Measurements from ENCODE around the gene AARS2. TPM values are rescaled to one million over a fixed set of nuclear protein-coding genes. Genes with fewer than 3 reads are reported as not detected.
"Not testable (repeated sequence)": the region's sequence is repeated elsewhere in the genome, so short reads cannot be mapped to it uniquely, and the experiment has no call there.

Gene AARS2
- total RNA-seq, 1 donor from 2014 or later: 10.6 TPM

- ATAC-seq (no peak), DNase-seq (ENCODE audit: missing footprints) (no peak)
- intact Hi-C loops (cut with DNase I): no loop called here
Measured at GRCh38 chr6:44333942-44334341, 20.8 kb upstream of the AARS2 start.

GRCh38 chr6:44333273-44333919, 20.2 kb upstream of the AARS2 start:
- no peak for ATAC-seq
- intact Hi-C loops (cut with DNase I): no loop called here

GRCh38 chr6:44332585-44332984, 19.4 kb upstream of the AARS2 start:
- ATAC-seq (no peak), DNase-seq (ENCODE audit: missing footprints) (no peak)
- intact Hi-C loops (cut with DNase I): no loop called here

More at GRCh38 chr6:44333273-44333919, 20.2 kb upstream of the AARS2 start:
- DNase-seq (ENCODE audit: missing footprints): no peak

- ATAC-seq (no peak), DNase-seq (ENCODE audit: missing footprints) (no peak)
- intact Hi-C loops (cut with DNase I): no loop called here
Measured at GRCh38 chr6:44329858-44330257, 16.7 kb upstream of the AARS2 start.

DNA sequence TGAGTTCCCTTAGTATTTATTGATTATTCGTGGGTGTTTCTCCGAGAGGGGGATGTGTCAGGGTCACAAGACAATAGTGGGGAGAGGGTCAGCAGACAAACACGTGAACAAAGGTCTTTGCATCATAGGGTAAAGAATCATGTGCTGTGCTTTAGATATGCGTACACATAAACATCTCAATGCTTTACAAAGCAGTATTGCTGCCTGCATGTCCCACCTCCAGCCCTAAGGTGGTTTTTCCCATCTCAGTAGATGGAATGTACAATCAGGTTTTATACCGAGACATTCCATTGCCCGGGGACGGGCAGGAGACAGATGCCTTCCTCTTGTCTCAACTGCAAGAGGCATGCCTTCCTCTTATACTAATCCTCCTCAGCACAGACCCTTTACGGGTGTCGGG, 15.1 kb upstream of the AARS2 start:
- DNase-seq (ENCODE audit: missing footprints); intact Hi-C loops (cut with DNase I); ATAC-seq: not testable (repeated sequence)

- intact Hi-C loops (cut with DNase I): no loop called here
- DNase-seq (ENCODE audit: missing footprints): no peak
- no peak for ATAC-seq
Measured at GRCh38 chr6:44327760-44328159, 14.6 kb upstream of the AARS2 start.

DNA sequence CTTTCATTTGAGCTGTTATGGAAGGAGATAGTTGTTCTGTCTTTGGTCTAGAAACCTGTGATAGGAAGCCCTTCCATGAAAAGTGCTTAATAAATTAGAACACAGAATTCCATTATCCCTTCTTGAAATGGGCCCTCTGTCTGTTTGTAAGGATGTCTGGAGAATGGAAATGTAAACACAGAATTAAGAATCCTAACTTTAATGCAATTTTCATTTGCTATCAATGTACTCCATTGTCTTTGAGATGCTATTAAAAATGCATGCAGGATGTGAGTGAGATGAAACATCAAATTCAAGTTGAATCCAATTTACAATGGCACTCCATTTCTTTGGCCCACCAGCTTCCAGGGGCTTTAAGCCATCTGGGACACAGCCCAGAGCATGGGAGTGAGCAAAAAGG, 13.9 kb upstream of the AARS2 start:
- intact Hi-C loops (cut with DNase I): no loop called here
- ATAC-seq (no peak), DNase-seq (ENCODE audit: missing footprints) (no peak)

DNA sequence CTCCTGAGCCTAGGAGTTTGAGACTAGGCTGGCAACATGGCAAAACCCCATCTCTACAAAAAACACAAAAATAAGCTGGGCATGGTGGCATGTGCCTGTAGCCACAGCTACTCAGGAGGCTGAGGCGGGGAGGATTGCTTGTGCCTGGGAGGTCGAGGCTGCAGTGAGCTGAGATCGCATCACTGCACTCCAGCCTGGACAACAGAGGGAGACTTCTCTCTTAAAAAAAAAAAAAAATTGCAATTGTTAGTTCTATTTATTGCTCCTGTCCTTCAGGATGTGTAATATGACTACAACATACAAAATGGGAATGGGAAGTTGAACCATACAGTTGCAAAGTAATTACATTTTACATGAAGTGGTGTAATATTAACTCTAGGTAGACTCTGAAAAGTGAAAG, 8.1 kb upstream of the AARS2 start:
- intact Hi-C loops (cut with DNase I): no loop called here
- no peak for ATAC-seq

GRCh38 chr6:44317136-44317631, 4.0 kb upstream of the AARS2 start:
- intact Hi-C loops (cut with DNase I); ATAC-seq; DNase-seq (ENCODE audit: missing footprints): not testable (repeated sequence)

More for the DNA sequence above, 8.1 kb upstream of the AARS2 start:
- no peak for DNase-seq (ENCODE audit: missing footprints)

GRCh38 chr6:44316481-44316880, 3.3 kb upstream of the AARS2 start:
- no peak for ATAC-seq
- no peak for DNase-seq (ENCODE audit: missing footprints)
- intact Hi-C loops (cut with DNase I): no loop called here

DNA sequence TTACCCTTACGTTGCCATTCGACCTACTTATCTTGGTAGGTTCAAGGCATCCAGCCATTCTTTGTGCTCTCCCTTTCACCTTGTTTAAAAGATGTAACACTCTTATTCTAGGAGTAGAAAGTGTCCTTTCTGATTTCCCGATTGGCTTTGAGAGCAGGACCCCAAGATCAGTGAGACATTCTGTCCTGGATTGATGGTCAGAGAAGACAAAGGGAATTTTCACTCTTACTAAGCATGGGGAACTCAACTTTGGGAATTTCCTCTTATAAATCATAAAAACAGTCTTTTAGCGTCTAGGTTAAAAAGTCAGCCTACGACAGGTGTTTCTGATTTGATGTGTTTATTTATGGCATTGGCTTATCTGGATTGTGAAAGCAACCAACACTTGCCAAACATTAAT, 2.8 kb upstream of the AARS2 start:
- intact Hi-C loops (cut with DNase I): no loop called here
- DNase-seq (ENCODE audit: missing footprints) (no peak), ATAC-seq (no peak)

- DNase-seq (ENCODE audit: missing footprints): no peak
- intact Hi-C loops (cut with DNase I): no loop called here
- no peak for ATAC-seq
Measured at GRCh38 chr6:44315516-44315915, 2.4 kb upstream of the AARS2 start.

DNA sequence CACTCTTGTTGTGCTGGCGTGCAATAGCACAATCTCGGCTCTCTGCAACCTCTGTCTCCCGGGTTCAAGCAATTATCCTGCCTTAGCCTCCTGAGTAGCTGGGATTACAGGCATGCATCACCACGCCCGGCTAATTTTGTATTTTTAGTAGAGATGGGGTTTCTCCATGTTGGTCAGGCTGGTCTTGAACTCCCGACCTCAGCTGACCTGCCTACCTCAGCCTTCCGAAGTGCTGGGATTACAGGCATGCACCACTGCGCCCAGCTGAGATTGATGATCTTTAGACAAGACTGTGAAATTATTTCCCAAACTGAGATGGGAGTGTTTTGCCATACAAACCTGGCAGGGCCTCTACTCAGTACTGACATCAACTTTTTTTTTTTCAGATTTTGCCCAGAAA, 1.5 kb upstream of the AARS2 start:
- ATAC-seq; DNase-seq (ENCODE audit: missing footprints); intact Hi-C loops (cut with DNase I): not testable (repeated sequence)

GRCh38 chr6:44311767-44312166, 1.4 kb downstream of the AARS2 start:
- intact Hi-C loops (cut with DNase I): no loop called here
- ATAC-seq (no peak), DNase-seq (ENCODE audit: missing footprints) (no peak)

DNA sequence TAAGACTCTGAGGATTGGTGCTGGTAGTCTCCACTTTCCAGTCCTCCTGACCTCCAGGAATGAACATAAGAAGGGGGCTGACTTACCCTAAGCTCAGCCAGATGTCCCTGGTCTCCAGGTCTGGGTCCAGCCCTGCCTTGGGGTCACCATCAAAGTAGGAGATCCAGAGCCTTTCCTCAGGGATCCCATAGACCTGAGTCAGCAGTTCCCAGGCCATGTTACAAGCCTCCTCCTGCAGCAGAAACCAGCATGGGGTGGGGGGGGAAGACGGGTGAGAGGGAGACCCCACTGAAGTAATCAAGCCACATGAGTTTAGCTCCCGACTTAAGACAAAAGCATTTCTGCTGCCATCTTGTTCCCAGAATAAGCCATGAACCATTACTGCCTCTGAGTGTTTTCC, 1.8 kb downstream of the AARS2 start:
- ATAC-seq: no peak
- no peak for DNase-seq (ENCODE audit: missing footprints)
- intact Hi-C loops (cut with DNase I): no loop called here

GRCh38 chr6:44310241-44310640, 2.9 kb downstream of the AARS2 start:
- ATAC-seq (no peak), DNase-seq (ENCODE audit: missing footprints) (no peak)
- intact Hi-C loops (cut with DNase I): no loop called here

- DNase-seq (ENCODE audit: missing footprints): no peak
- no peak for ATAC-seq
- intact Hi-C loops (cut with DNase I): no loop called here
Measured at GRCh38 chr6:44309631-44310030, 3.5 kb downstream of the AARS2 start.

DNA sequence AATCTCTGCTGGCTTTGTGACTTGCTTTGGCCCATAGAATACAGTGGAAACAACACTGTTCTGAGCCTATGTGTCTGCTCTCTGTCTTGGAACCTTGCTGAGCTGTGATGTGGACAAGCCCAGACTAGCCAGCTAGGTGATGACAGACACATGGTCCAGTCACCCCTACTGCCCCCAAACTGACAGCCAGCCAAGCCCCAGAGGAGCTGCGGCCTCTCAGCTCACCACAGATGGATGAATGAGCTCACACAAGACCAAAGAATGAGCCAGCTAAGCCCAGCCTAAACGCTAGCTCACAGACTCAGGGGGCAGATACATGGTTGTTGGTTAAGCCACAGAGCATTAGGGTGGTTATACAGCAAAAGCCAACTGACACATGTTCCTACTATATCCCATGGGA, 4.1 kb downstream of the AARS2 start:
- intact Hi-C loops (cut with DNase I): no loop called here
- ATAC-seq: peak; percentile 76
- no peak for DNase-seq (ENCODE audit: missing footprints)

DNA sequence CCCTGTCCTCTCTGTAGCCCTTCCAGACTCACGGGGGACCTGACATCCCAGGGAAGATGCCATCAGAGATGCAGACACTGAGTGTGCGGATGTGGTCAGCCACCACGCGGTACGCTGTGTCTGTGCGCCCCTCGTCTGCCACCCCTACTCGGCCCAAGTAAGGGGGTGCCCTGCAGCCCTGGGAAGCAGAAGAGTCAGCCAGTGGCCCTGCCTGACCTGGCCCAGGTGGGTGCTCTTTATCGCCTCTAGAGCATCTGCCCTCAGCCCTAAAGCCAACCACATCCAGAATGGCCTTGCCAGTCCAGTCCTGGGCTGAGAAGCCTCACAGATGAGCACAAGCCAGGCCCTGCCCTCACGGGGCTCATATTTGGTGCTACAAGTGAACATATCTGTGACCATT, 5.9 kb downstream of the AARS2 start:
- ATAC-seq (no peak), DNase-seq (ENCODE audit: missing footprints) (no peak)
- intact Hi-C loops (cut with DNase I): no loop called here

DNA sequence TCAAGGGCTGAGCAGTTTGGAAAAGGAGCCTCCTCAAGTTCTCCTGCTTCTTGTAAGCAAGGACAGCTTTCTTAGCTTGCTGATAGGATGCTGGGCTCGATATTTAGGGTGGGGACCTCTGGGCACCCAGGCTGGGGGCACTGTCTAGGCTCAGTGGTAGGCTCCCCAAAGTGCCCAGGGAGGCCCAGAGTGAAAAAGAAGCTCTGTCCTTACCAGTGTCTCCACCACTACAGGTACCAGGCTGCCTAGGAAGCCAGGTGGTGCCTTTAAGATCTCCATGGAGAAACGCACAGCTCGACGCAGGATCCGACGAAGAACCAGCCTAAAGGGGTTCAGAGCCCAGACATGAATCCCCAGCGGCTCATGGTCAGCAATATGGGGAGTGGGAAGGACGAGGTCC, 6.4 kb downstream of the AARS2 start:
- intact Hi-C loops (cut with DNase I): no loop called here
- no peak for DNase-seq (ENCODE audit: missing footprints)
- no peak for ATAC-seq

DNA sequence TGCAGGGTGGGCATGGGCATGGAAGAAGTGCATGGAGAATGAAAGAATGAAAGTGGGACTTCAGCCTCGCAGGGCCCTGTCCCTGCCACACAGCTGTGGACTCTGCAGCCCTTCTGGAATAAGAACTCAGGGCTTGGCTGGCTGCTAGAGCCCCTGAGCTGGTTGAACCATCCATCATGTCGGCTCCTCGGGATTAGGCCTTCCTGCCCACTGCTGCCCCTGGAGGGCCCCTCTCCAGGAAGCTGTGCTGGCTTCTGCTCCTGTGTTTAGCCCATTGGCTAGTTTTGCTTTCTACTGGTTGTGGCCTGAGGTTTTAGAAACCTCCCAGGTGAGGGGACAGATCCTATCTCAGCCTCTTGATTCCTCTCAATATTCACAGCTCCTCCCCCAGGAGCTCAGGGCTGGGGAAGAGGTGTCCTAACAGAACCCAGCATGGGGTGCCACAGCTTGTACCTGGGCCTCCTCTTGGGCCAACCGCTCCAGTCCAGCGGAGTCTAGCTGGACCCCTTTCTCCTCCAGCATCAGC, 7.9 kb downstream of the AARS2 start:
- DNase-seq (ENCODE audit: missing footprints): no peak
- no peak for ATAC-seq
- intact Hi-C loops (cut with DNase I): no loop called here
